ENCODE results near the gene LSM2. TPM values are rescaled to one million over a fixed set of nuclear protein-coding genes. Genes with fewer than 3 reads are reported as not detected.
A peak's percentile ranks its signal among the peaks of the same experiment; 100 is the strongest.

LSM2 gene
- total RNA-seq, 1 donor from 2014 or later: 50.6 TPM

DNA sequence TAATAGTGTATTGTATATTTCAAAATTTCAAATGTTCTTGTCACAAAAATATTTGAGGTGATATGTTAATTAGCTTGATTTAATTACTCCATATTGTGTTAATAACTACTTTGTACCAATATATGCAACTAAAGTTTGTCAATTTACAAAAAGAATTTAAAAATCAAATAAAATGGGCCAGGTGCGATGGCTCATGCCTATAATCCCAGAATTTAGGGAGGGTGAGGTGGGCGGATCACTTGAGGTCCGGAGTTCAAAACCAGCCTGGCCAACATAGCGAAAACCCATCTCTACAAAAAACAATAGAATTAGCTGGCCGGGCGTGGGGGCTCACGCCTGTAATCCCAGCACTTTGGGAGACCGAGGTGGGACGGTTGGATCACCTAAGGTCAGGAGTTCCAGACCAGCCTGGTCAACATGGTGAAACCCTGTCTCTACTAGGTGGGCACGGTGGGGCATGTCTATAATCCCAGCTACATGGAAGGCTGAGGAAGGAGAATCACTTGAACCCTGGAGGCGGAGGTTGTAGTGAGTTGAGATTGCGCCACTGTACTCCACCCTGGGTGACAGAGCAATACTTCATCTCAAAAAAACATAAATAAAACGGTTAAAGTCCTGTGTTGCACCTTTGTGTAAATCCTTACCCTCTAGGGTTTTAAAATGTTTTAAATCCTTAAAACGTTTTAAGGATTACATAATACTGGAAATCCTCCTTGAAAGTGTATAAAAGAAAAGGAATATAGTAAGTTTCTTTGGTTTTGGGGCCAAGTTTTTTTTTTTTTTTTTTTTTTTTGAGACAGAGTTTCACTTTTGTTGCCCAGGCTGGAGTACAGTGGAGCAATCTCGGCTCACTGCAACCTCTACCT is 24.8 kb upstream of the LSM2 start:
- Mint-ChIP-seq H3K9me3 (ENCODE audit: unreplicated experiment) (no peaks in the 10 kb centered on the region), H3K27ac (ENCODE audit: unreplicated experiment) (no peak overlapping the region), H3K27me3 (ENCODE audit: unreplicated experiment) (no peaks in the 10 kb centered on the region), H3K4me1 (ENCODE audit: unreplicated experiment) (peaks cover 35% of the 10 kb centered on the region), H3K36me3 (ENCODE audit: unreplicated experiment) (peaks cover 9% of the 10 kb centered on the region), H3K4me3 (ENCODE audit: unreplicated experiment) (peak overlapping the region; percentile 88)
- DNase-seq (ENCODE audit: extremely low spot score, unreplicated experiment): no peak
- TF ChIP-seq CTCF (IDR thresholded peaks at IDR 0.05): no peak

- H3K36me3 Mint-ChIP-seq (ENCODE audit: unreplicated experiment): peaks cover 2% of the 10 kb centered on the region
- H3K9me3 Mint-ChIP-seq (ENCODE audit: unreplicated experiment): no peaks in the 10 kb centered on the region
- no peak for DNase-seq (ENCODE audit: extremely low spot score, unreplicated experiment)
- peaks cover 33% of the 10 kb centered on the region for H3K4me1 Mint-ChIP-seq (ENCODE audit: unreplicated experiment)
- H3K27ac Mint-ChIP-seq (ENCODE audit: unreplicated experiment): peak overlapping the region; percentile 89
- TF ChIP-seq CTCF (IDR thresholded peaks at IDR 0.05): no peak
- H3K4me3 Mint-ChIP-seq (ENCODE audit: unreplicated experiment): peak overlapping the region; percentile 88
- no peaks in the 10 kb centered on the region for H3K27me3 Mint-ChIP-seq (ENCODE audit: unreplicated experiment)
Observed at GRCh38 chr6:31830886-31831335, 24.1 kb upstream of the LSM2 start.

DNA sequence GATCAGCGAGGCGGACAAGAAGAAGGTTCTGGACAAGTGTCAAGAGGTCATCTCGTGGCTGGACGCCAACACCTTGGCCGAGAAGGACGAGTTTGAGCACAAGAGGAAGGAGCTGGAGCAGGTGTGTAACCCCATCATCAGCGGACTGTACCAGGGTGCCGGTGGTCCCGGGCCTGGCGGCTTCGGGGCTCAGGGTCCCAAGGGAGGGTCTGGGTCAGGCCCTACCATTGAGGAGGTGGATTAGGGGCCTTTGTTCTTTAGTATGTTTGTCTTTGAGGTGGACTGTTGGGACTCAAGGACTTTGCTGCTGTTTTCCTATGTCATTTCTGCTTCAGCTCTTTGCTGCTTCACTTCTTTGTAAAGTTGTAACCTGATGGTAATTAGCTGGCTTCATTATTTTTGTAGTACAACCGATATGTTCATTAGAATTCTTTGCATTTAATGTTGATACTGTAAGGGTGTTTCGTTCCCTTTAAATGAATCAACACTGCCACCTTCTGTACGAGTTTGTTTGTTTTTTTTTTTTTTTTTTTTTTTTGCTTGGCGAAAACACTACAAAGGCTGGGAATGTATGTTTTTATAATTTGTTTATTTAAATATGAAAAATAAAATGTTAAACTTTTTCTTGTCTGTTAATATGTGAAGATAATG is 23.0 kb upstream of the LSM2 start:
- H3K4me1 Mint-ChIP-seq (ENCODE audit: unreplicated experiment): peaks cover 33% of the 10 kb centered on the region
- peak; percentile 61 for TF ChIP-seq CTCF (IDR thresholded peaks at IDR 0.05)
- H3K27me3 Mint-ChIP-seq (ENCODE audit: unreplicated experiment): no peaks in the 10 kb centered on the region
- DNase-seq (ENCODE audit: extremely low spot score, unreplicated experiment): no peak
- no peaks in the 10 kb centered on the region for H3K9me3 Mint-ChIP-seq (ENCODE audit: unreplicated experiment)
- H3K27ac Mint-ChIP-seq (ENCODE audit: unreplicated experiment): peak overlapping the region; percentile 89
- H3K4me3 Mint-ChIP-seq (ENCODE audit: unreplicated experiment): peak overlapping the region; percentile 88
- H3K36me3 Mint-ChIP-seq (ENCODE audit: unreplicated experiment): no peaks in the 10 kb centered on the region

DNA sequence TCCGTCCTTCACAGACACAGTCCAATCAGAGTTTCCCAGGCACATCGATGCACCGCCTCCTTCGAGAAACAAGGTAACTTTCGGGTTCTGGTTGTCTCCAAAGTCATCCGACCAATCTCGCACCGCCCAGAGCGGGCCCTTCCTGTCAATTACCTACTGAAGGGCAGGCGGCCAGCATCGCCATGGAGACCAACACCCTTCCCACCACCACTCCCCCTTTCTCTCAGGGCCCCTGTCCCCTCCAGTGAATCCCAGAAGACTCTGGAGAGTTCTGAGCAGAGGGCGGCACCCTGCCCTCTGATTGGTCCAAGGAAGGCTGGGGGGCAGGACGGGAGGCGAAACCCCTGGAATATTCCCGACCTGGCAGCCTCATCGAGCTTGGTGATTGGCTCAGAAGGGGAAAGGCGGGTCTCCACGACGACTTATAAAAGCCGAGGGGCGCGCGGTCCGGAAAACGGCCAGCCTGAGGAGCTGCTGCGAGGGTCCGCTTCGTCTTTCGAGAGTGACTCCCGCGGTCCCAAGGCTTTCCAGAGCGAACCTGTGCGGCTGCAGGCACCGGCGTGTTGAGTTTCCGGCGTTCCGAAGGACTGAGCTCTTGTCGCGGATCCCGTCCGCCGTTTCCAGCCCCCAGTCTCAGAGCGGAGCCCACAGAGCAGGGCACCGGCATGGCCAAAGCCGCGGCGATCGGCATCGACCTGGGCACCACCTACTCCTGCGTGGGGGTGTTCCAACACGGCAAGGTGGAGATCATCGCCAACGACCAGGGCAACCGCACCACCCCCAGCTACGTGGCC is 20.7 kb upstream of the LSM2 start, which contains the start of gene HSPA1B:
Gene HSPA1B (plus strand): TSS at position 453 of the 794 bp plus-strand sequence. CDS start 213 bp downstream, at position 666.
- H3K4me3 Mint-ChIP-seq (ENCODE audit: unreplicated experiment): peak within 1 kb of the TSS; percentile 87
- H3K27ac Mint-ChIP-seq (ENCODE audit: unreplicated experiment): peak within 1 kb of the TSS; percentile 99
- peaks cover 37% of the 10 kb centered on the region for H3K4me1 Mint-ChIP-seq (ENCODE audit: unreplicated experiment)
- peak; percentile 100 for DNase-seq (ENCODE audit: extremely low spot score, unreplicated experiment)
- no peaks in the 10 kb centered on the region for H3K9me3 Mint-ChIP-seq (ENCODE audit: unreplicated experiment)
- H3K36me3 Mint-ChIP-seq (ENCODE audit: unreplicated experiment): no peaks in the 10 kb centered on the region
- no peak for TF ChIP-seq CTCF (IDR thresholded peaks at IDR 0.05)
- H3K27me3 Mint-ChIP-seq (ENCODE audit: unreplicated experiment): no peaks in the 10 kb centered on the region

Data from osteocyte (in vitro differentiated cells).